ENCODE results near the gene PPFIBP2. TPM values are rescaled to one million over a fixed set of nuclear protein-coding genes. Genes with fewer than 3 reads are reported as not detected.

PPFIBP2 gene
- total and polyA plus RNA-seq, 2 of the 13 experiments (the other 11 are each of a cell fraction or from before 2014, with no cell fraction given): 15.0 to 52.5 TPM

- TF ChIP-seq ZNF292 (CRISPR knock-in tag; IDR thresholded peaks at IDR 0.05; ENCODE audit: borderline replicate concordance, low read depth) (peak; percentile 54; the same call in 1 of the 2 replicates), RXRA (CRISPR knock-in tag; IDR thresholded peaks at IDR 0.05) (peak; percentile 65; the same call in 1 of the 2 replicates), HOMEZ (CRISPR knock-in tag; IDR thresholded peaks at IDR 0.05; ENCODE audit: low read depth) (0 out of 2 replicates have a peak, but pooled peaks have one; percentile 16), GPBP1L1 (CRISPR knock-in tag; IDR thresholded peaks at IDR 0.05) (no peak), KMT2B (CRISPR knock-in tag; IDR thresholded peaks at IDR 0.05) (peak; percentile 21; the same call in 1 of the 2 replicates), ZNF501 (CRISPR knock-in tag; IDR thresholded peaks at IDR 0.05) (peak; percentile 68; the same call in 1 of the 2 replicates), REXO4 (CRISPR knock-in tag; IDR thresholded peaks at IDR 0.05; ENCODE audit: borderline replicate concordance) (no peak), ZNF772 (CRISPR knock-in tag; IDR thresholded peaks at IDR 0.05) (0 out of 2 replicates have a peak, but pooled peaks have one; percentile 28), ZNF512 (CRISPR knock-in tag; IDR thresholded peaks at IDR 0.05) (no peak), SRY (CRISPR knock-in tag; IDR thresholded peaks at IDR 0.05) (no peak), GZF1 (CRISPR knock-in tag; IDR thresholded peaks at IDR 0.05) (no peak), KLF6 (CRISPR knock-in tag; IDR thresholded peaks at IDR 0.05) (no peak), ATF3 (CRISPR knock-in tag; IDR thresholded peaks at IDR 0.05) (peak; percentile 99), KAT7 (CRISPR knock-in tag; IDR thresholded peaks at IDR 0.05; ENCODE audit: borderline replicate concordance) (no peak), FOXO1 (CRISPR knock-in tag; IDR thresholded peaks at IDR 0.05) (peak; percentile 83), NFE2L2 (IDR thresholded peaks at IDR 0.05; ENCODE audit: low read length) (no peak), ZNF609 (CRISPR knock-in tag; IDR thresholded peaks at IDR 0.05; ENCODE audit: borderline replicate concordance) (peak; percentile 42; the same call in 1 of the 2 replicates), SSRP1 (CRISPR knock-in tag; IDR thresholded peaks at IDR 0.05) (peak; percentile 78; the same call in 1 of the 2 replicates), ZNF235 (CRISPR knock-in tag; IDR thresholded peaks at IDR 0.05; ENCODE audit: borderline replicate concordance) (no peak), ZNF556 (CRISPR knock-in tag; IDR thresholded peaks at IDR 0.05; ENCODE audit: borderline replicate concordance) (peak; percentile 26; the same call in 1 of the 2 replicates), ZNF264 (CRISPR knock-in tag; IDR thresholded peaks at IDR 0.05) (peak; percentile 68; the same call in 1 of the 2 replicates)
Measured at GRCh38 chr11:7600205-7600775, 86.5 kb downstream of the PPFIBP2 start (continued).
